H9 (cell line): ENCODE data around the gene CACNG8. TPM values are rescaled to one million over a fixed set of nuclear protein-coding genes. Genes with fewer than 3 reads are reported as not detected.

Source experiments
- DNase-seq: peaks from one replicate; pipeline ENCODE4 v3.0.0-alpha.2; 2017
- H2AFZ ChIP-seq: one replicate; pipeline ENCODE4 v1.6.1; 2013; ENCODE audit warnings: mild to moderate bottlenecking, low read length, control low read depth, moderate library complexity
- H2AK5ac ChIP-seq: 2 replicates; pipeline ENCODE4 v1.6.1; 2013; ENCODE audit warnings: low read length, control low read depth, mixed read lengths; ENCODE audit not compliant: insufficient read length
- H2BK120ac ChIP-seq: one replicate; pipeline ENCODE4 v1.6.1; 2013; ENCODE audit warnings: low read depth, mild to moderate bottlenecking, low read length, control low read depth, inconsistent platforms; ENCODE audit not compliant: poor library complexity, severe bottlenecking
- H2BK12ac ChIP-seq: 2 replicates; pipeline ENCODE4 v1.6.1; 2013; ENCODE audit warnings: low read length, control low read depth, mixed read lengths, low read depth; ENCODE audit not compliant: insufficient read length
- H2BK15ac ChIP-seq: 2 replicates; pipeline ENCODE4 v1.6.1; 2013; ENCODE audit warnings: low read depth, low read length, control low read depth
- H2BK20ac ChIP-seq: one replicate; pipeline ENCODE4 v1.6.1; 2013; ENCODE audit warnings: low read depth, mild to moderate bottlenecking, low read length, control low read depth, inconsistent platforms; ENCODE audit not compliant: poor library complexity, severe bottlenecking
- H2BK5ac ChIP-seq: 2 replicates; pipeline ENCODE4 v1.6.1; 2013; ENCODE audit warnings: low read length, control low read depth, mixed read lengths; ENCODE audit not compliant: insufficient read length
- H3K14ac ChIP-seq: 2 replicates; pipeline ENCODE4 v1.6.1; 2013; ENCODE audit warnings: low read length, control low read depth; ENCODE audit not compliant: insufficient read depth
- H3K18ac ChIP-seq: 2 replicates; pipeline ENCODE4 v1.6.1; 2013; ENCODE audit warnings: low read depth, mild to moderate bottlenecking, mixed read lengths, low read length, control low read depth; ENCODE audit not compliant: insufficient read length
- H3K23ac ChIP-seq: 2 replicates; pipeline ENCODE4 v1.6.1; 2013; ENCODE audit warnings: low read length, control low read depth, mixed read lengths, low read depth; ENCODE audit not compliant: insufficient read length
- H3K23me2 ChIP-seq: 2 replicates; pipeline ENCODE4 v1.6.1; 2013; ENCODE audit warnings: low read depth, mild to moderate bottlenecking, mixed read lengths, low read length, control low read depth; ENCODE audit not compliant: insufficient read length, poor library complexity, severe bottlenecking
- H3K27ac ChIP-seq: 2 replicates; pipeline ENCODE4 v1.5.1; 2013; ENCODE audit warnings: low read length, control low read depth, mixed read lengths, low read depth; ENCODE audit not compliant: insufficient read length
- H3K27me3 ChIP-seq: 2 replicates; pipeline ENCODE4 v1.6.1; 2013; ENCODE audit warnings: low read length, control low read depth, inconsistent platforms; ENCODE audit not compliant: insufficient read depth
- H3K4ac ChIP-seq: 2 replicates; pipeline ENCODE4 v1.6.1; 2013; ENCODE audit warnings: low read depth, mild to moderate bottlenecking, control low read depth, inconsistent platforms, low read length, moderate library complexity
- H3K4me1 ChIP-seq: 2 replicates; pipeline ENCODE4 v1.6.1; 2013; ENCODE audit warnings: low read length, control low read depth, inconsistent platforms; ENCODE audit not compliant: insufficient read depth
- H3K4me2 ChIP-seq: 2 replicates; pipeline ENCODE4 v1.6.1; 2013; ENCODE audit warnings: low read length, control low read depth, mixed read lengths; ENCODE audit not compliant: insufficient read length, insufficient read depth
- H3K56ac ChIP-seq: 2 replicates; pipeline ENCODE4 v1.6.1; 2013; ENCODE audit warnings: low read depth, mild to moderate bottlenecking, mixed read lengths, low read length, control low read depth; ENCODE audit not compliant: insufficient read length
- H3K79me1 ChIP-seq: 2 replicates; pipeline ENCODE4 v1.6.1; 2013; ENCODE audit warnings: low read depth, mild to moderate bottlenecking, moderate library complexity, low read length, control low read depth, inconsistent platforms; ENCODE audit not compliant: insufficient read depth, poor library complexity, severe bottlenecking
- H3K79me2 ChIP-seq: 2 replicates; pipeline ENCODE4 v1.6.1; 2013; ENCODE audit warnings: low read length, control low read depth, inconsistent platforms; ENCODE audit not compliant: insufficient read depth
- H3K9ac ChIP-seq: 2 replicates; pipeline ENCODE4 v1.6.1; 2013; ENCODE audit warnings: low read length, control low read depth, mixed read lengths; ENCODE audit not compliant: insufficient read length; ENCODE audit errors: extremely low read depth
- H3K9me3 ChIP-seq: one replicate; pipeline ENCODE4 v1.6.1; 2013; ENCODE audit warnings: low read depth, low read length, inconsistent platforms; ENCODE audit not compliant: control insufficient read depth
- H3T11ph ChIP-seq: one replicate; pipeline ENCODE4 v1.6.1; 2013; ENCODE audit warnings: mild to moderate bottlenecking, low read length, control low read depth, inconsistent platforms
- H4K20me1 ChIP-seq: one replicate; pipeline ENCODE4 v1.6.1; 2013; ENCODE audit not compliant: control insufficient read depth, insufficient read length, insufficient read depth
- H4K5ac ChIP-seq: 2 replicates; pipeline ENCODE4 v1.6.1; 2013; ENCODE audit warnings: low read depth, mild to moderate bottlenecking, mixed read lengths, low read length, control low read depth; ENCODE audit not compliant: insufficient read length
- H4K8ac ChIP-seq: replicated peaks from 2 replicates; pipeline ENCODE4 v1.6.1; 2013; ENCODE audit warnings: low read length, control low read depth, mixed read lengths, low read depth; ENCODE audit not compliant: insufficient read length
- H4K91ac ChIP-seq: 2 replicates; pipeline ENCODE4 v1.6.1; 2013; ENCODE audit warnings: low read depth, mild to moderate bottlenecking, moderate library complexity, mixed read lengths, low read length, control low read depth; ENCODE audit not compliant: insufficient read length
- H3K27ac Mint-ChIP-seq, 3 experiments: 2 replicates in 2 of 3; 3 replicates in 1 of 3; pipeline ENCODE4 v1.8.0; 2020 to 2021; ENCODE audit warnings: mixed read lengths in 3 of 3, mild to moderate bottlenecking in 1 of 3, moderate library complexity in 1 of 3
- H3K27me3 Mint-ChIP-seq: 2 replicates; pipeline ENCODE4 v1.8.0; 2021; ENCODE audit warnings: low read depth, mild to moderate bottlenecking, moderate library complexity, mixed read lengths
- H3K36me3 Mint-ChIP-seq, 3 experiments: 2 replicates in 2 of 3; 3 replicates in 1 of 3; pipeline ENCODE4 v1.8.0; 2020 to 2021; ENCODE audit warnings: low read depth in 3 of 3, mixed read lengths in 3 of 3; ENCODE audit not compliant: insufficient read depth in 1 of 3
- H3K4me1 Mint-ChIP-seq, 2 experiments: 2 replicates each; pipeline ENCODE4 v1.8.0; 2020; ENCODE audit warnings: mixed read lengths in 2 of 2
- H3K4me3 Mint-ChIP-seq, 2 experiments: 2 replicates in 1 of 2; 3 replicates in 1 of 2; pipeline ENCODE4 v1.8.0; 2020 to 2021; ENCODE audit warnings: mild to moderate bottlenecking in 2 of 2, mixed read lengths in 2 of 2, moderate library complexity in 1 of 2
- H3K9me3 Mint-ChIP-seq, 2 experiments: 2 replicates in 1 of 2; 3 replicates in 1 of 2; pipeline ENCODE4 v1.8.0; 2020; ENCODE audit warnings: mild to moderate bottlenecking in 2 of 2, mixed read lengths in 2 of 2, moderate library complexity in 1 of 2
- CTCF ChIP-seq: fragments of 200-600 bp; sonication (generic); conservative IDR thresholded peaks from 3 replicates; pipeline ENCODE4 v1.8.0; 2021; ENCODE audit warnings: antibody characterized with exemption, mild to moderate bottlenecking
- WGBS: extraction: QIAGEN DNeasy Blood & Tissue Kit; methylation state at CpG from one replicate; pipeline ENCODE4 v1.1.7; 2013; ENCODE audit warnings: missing lambda C conversion rate, low lambda C conversion rate, mixed read lengths; ENCODE audit not compliant: insufficient read length; ENCODE audit errors: extremely low coverage; 5-methylcytosine and 5-hydroxymethylcytosine counted together
- total RNA-seq: library from RNA; stranded (reverse); gene quantifications from 2 replicates; pipeline ENCODE4 v1.2.1, GENCODE V29; 2021

CACNG8 gene
- total RNA-seq, 1 experiment from 2014 or later = 7.1 TPM

GRCh38 chr19:53916004-53916403, 46.7 kb upstream of the CACNG8 start:
- Histone ChIP-seq H2BK5ac (no peak overlapping the region), H2AFZ (no peak overlapping the region), H3K9ac (no peak overlapping the region), H3K27me3 (no peaks in the 10 kb centered on the region; the same call in 1 of the 2 replicates), H2BK12ac (no peak overlapping the region), H4K20me1 (no peaks in the 10 kb centered on the region), H3K79me1 (no peaks in the 10 kb centered on the region), H3K18ac (no peak overlapping the region), H3K79me2 (no peaks in the 10 kb centered on the region), H3K4me2 (no peak overlapping the region), H2BK15ac (no peak overlapping the region), H3K4me1 (no peaks in the 10 kb centered on the region), H3K9me3 (no peaks in the 10 kb centered on the region), H4K91ac (no peak overlapping the region), H3T11ph (no peak overlapping the region), H3K4ac (no peak overlapping the region), H3K56ac (no peak overlapping the region), H2BK20ac (no peak overlapping the region), H4K5ac (no peak overlapping the region), H2BK120ac (no peak overlapping the region), H3K23ac (no peak overlapping the region), H3K14ac (no peak overlapping the region), H3K23me2 (no peaks in the 10 kb centered on the region), H2AK5ac (no peak overlapping the region), H3K27ac (no peak overlapping the region), H4K8ac (no peak overlapping the region)
- H3K36me3 Mint-ChIP-seq = peaks cover 36 to 62% (median 50%) of the 10 kb centered on the region in 3 experiments
- peaks cover 3% of the 10 kb centered on the region in 2 experiments; a peak in 3 of 5 replicates for H3K9me3 Mint-ChIP-seq
- WGBS = no CpG with 5 or more reads among the region's 6 CpGs
- H3K27ac Mint-ChIP-seq = no peak overlapping the region
- DNase-seq = no peak
- peaks cover 2 to 6% of the 10 kb centered on the region in 2 experiments; a peak in 2 of 4 replicates for H3K4me1 Mint-ChIP-seq
- no peak overlapping the region for H3K4me3 Mint-ChIP-seq
- TF ChIP-seq CTCF = no peak
- peaks cover 16% of the 10 kb centered on the region for H3K27me3 Mint-ChIP-seq
